ENCODE measurements around the gene MBTD1.

Gene MBTD1

DNA sequence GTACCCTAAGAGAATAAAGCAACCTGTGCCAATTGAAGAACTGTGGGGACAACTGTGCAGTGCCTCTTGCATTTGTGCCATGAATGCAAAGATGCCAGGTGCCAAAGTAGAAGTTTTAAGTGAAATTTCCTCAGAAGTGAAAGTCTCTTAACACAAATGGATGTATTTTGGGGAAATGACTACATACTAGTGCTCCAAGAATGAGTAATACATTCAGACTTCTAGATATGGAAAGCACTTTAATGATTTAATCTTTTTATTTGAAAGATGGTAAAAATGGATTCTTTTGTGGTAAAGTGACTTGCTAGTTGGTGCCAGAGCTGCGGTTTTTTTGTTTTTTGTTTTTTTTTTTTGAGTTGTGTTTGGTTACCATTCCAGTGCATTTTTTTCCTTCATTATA lies 15.5 kb upstream of the MBTD1 start:
- Histone ChIP-seq H3K27me3 (ENCODE audit: insufficient read depth, low read length) (no peaks in the 10 kb centered on the region), H2AK5ac (ENCODE audit: low read length) (no peak overlapping the region), H3K4me1 (ENCODE audit: control insufficient read depth in 1 of 2, insufficient read depth in 2 of 2, low read length in 2 of 2) (no peaks in the 10 kb centered on the region), H3K18ac (ENCODE audit: low read length) (no peak overlapping the region), H3K79me1 (ENCODE audit: low read length) (no peaks in the 10 kb centered on the region), H3K23ac (ENCODE audit: low read length) (no peak overlapping the region), H4K12ac (ENCODE audit: low read depth, low read length) (no peak overlapping the region), H4K91ac (ENCODE audit: low read depth, low read length) (no peak overlapping the region), H4K8ac (ENCODE audit: low read depth, low read length) (no peak overlapping the region), H3K9ac (ENCODE audit: low read length) (no peak overlapping the region), H2BK120ac (ENCODE audit: insufficient read depth, low read length, poor library complexity) (no peak overlapping the region), H3K79me2 (ENCODE audit: control insufficient read depth, insufficient read depth, low read length, poor library complexity) (no peaks in the 10 kb centered on the region), H2BK5ac (ENCODE audit: low read depth, low read length, poor library complexity) (no peak overlapping the region), H3K4me2 (ENCODE audit: low read length) (no peak overlapping the region), H3K27ac (ENCODE audit: low read depth, low read length) (no peak overlapping the region), H3K14ac (ENCODE audit: low read length) (no peak overlapping the region), H3K36me3 (ENCODE audit: control insufficient read depth in 1 of 2, insufficient read depth in 2 of 2, low read length in 2 of 2) (peaks cover 18 to 29% of the 10 kb centered on the region in 2 experiments), H3K4me3 (ENCODE audit: low read depth, low read length) (no peak overlapping the region), H3K4ac (ENCODE audit: low read depth, low read length) (no peak overlapping the region), H2AFZ (ENCODE audit: insufficient read depth, low read length, poor library complexity) (no peak overlapping the region), H3K9me3 (ENCODE audit: insufficient read depth, low read depth, low read length) (no peaks in the 10 kb centered on the region), H2BK12ac (ENCODE audit: low read length) (no peak overlapping the region)
- peak in 1 of 2 donors; percentile 59 for DNase-seq
- no CpG with 5 or more reads among the region's 1 CpG for WGBS (ENCODE audit: extremely low coverage, insufficient coverage, insufficient read length)

DNA sequence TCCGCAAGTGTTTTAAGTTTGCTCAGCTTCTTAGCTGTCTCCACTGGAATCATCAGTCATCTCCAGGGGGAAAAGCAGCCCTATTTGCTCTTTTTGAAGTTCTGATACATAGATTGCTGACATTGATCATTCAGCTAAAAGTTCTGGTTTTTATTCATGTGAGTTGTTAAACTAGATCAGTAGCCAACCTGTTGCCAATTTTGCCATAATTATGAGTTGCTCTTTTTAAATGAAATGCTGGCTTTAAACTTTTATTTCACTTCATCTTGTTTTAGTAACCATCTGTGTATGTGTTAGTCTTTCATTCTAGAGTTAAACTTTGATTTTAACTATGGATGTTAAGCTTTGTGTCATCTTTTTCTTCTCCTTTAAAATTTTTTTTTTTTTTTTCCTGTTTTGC lies 13.0 kb upstream of the MBTD1 start:
- H3K23ac ChIP-seq (ENCODE audit: low read length) = no peak overlapping the region
- DNase-seq = no peak
- no peak overlapping the region for H2AFZ ChIP-seq (ENCODE audit: insufficient read depth, low read length, poor library complexity)
- H3K4me3 ChIP-seq (ENCODE audit: low read depth, low read length) = no peak overlapping the region
- H4K12ac ChIP-seq (ENCODE audit: low read depth, low read length) = no peak overlapping the region
- H3K4me1 ChIP-seq (ENCODE audit: control insufficient read depth in 1 of 2, insufficient read depth in 2 of 2, low read length in 2 of 2) = no peaks in the 10 kb centered on the region
- no peak overlapping the region for H4K8ac ChIP-seq (ENCODE audit: low read depth, low read length)
- no peak overlapping the region for H3K9ac ChIP-seq (ENCODE audit: low read length)
- H2BK5ac ChIP-seq (ENCODE audit: low read depth, low read length, poor library complexity) = no peak overlapping the region
- H2BK12ac ChIP-seq (ENCODE audit: low read length) = no peak overlapping the region
- no peaks in the 10 kb centered on the region for H3K9me3 ChIP-seq (ENCODE audit: insufficient read depth, low read depth, low read length)
- H3K79me2 ChIP-seq (ENCODE audit: control insufficient read depth, insufficient read depth, low read length, poor library complexity) = no peaks in the 10 kb centered on the region
- no peak overlapping the region for H3K14ac ChIP-seq (ENCODE audit: low read length)
- no peak overlapping the region for H3K4ac ChIP-seq (ENCODE audit: low read depth, low read length)
- no peak overlapping the region for H3K27ac ChIP-seq (ENCODE audit: low read depth, low read length)
- no peak overlapping the region for H3K4me2 ChIP-seq (ENCODE audit: low read length)
- H3K36me3 ChIP-seq (ENCODE audit: control insufficient read depth in 1 of 2, insufficient read depth in 2 of 2, low read length in 2 of 2) = peaks cover 28 to 32% of the 10 kb centered on the region in 2 experiments
- no peaks in the 10 kb centered on the region for H3K79me1 ChIP-seq (ENCODE audit: low read length)
- no peak overlapping the region for H3K18ac ChIP-seq (ENCODE audit: low read length)
- H2BK120ac ChIP-seq (ENCODE audit: insufficient read depth, low read length, poor library complexity) = no peak overlapping the region
- no peak overlapping the region for H2AK5ac ChIP-seq (ENCODE audit: low read length)
- H3K27me3 ChIP-seq (ENCODE audit: insufficient read depth, low read length) = no peaks in the 10 kb centered on the region
- H4K91ac ChIP-seq (ENCODE audit: low read depth, low read length) = no peak overlapping the region
- no CpG with 5 or more reads among the region's 1 CpG for WGBS (ENCODE audit: extremely low coverage, insufficient coverage, insufficient read length)

DNA sequence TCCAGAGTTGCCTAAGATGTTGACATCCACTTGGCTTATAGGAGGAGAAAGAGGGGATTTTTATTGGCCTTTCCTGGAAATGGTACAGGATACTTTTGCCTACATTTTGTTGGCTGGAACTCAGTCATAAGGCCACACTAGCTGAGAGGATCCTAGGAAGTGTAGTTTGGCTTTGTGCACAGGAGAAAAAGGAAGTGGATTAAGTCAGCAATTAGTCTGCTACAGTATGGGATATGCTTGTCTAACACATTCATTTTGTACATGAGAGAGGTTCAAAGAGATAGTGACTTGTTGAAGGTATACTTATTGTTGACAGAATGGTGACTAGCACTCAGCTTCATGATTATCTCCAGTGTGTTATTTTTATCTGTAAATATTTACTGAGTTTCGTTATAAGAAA lies 10.8 kb upstream of the MBTD1 start:
- no peak overlapping the region for H2AFZ ChIP-seq (ENCODE audit: insufficient read depth, low read length, poor library complexity)

DNA sequence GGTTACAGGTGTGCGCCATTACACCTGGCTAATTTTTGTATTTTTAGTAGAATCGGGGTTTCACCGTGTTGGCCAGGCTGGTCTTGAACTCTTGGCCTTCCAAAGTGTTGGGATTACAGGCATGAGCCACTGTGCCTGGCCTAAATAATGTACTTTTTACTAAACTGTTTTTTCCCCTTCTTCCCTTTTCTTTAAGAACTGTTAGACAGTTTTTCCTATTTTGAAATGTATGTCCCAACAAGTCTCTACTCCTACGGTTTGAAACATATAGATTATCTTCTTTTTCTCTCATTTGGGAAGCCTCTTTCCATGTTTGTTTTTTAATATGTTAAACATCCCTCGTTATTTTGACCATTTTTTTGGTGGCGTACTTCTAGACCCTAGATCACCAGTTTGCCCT lies 10.1 kb upstream of the MBTD1 start:
- H3K27ac ChIP-seq (ENCODE audit: low read depth, low read length) = no peak overlapping the region
- H3K4me1 ChIP-seq (ENCODE audit: control insufficient read depth in 1 of 2, insufficient read depth in 2 of 2, low read length in 2 of 2) = no peaks in the 10 kb centered on the region
- H3K23ac ChIP-seq (ENCODE audit: low read length) = no peak overlapping the region
- no peaks in the 10 kb centered on the region for H3K79me1 ChIP-seq (ENCODE audit: low read length)
- H3K27me3 ChIP-seq (ENCODE audit: insufficient read depth, low read length) = no peaks in the 10 kb centered on the region
- H4K91ac ChIP-seq (ENCODE audit: low read depth, low read length) = no peak overlapping the region
- H3K4ac ChIP-seq (ENCODE audit: low read depth, low read length) = no peak overlapping the region
- no peak overlapping the region for H3K4me2 ChIP-seq (ENCODE audit: low read length)
- H4K12ac ChIP-seq (ENCODE audit: low read depth, low read length) = no peak overlapping the region
- H4K8ac ChIP-seq (ENCODE audit: low read depth, low read length) = no peak overlapping the region
- no peak overlapping the region for H3K4me3 ChIP-seq (ENCODE audit: low read depth, low read length)
- no peak overlapping the region for H2AK5ac ChIP-seq (ENCODE audit: low read length)
- DNase-seq = no peak
- no peaks in the 10 kb centered on the region for H3K79me2 ChIP-seq (ENCODE audit: control insufficient read depth, insufficient read depth, low read length, poor library complexity)
- no peak overlapping the region for H3K18ac ChIP-seq (ENCODE audit: low read length)
- no peak overlapping the region for H3K14ac ChIP-seq (ENCODE audit: low read length)
- no peak overlapping the region for H2BK120ac ChIP-seq (ENCODE audit: insufficient read depth, low read length, poor library complexity)
- H2BK5ac ChIP-seq (ENCODE audit: low read depth, low read length, poor library complexity) = no peak overlapping the region
- H3K9ac ChIP-seq (ENCODE audit: low read length) = no peak overlapping the region
- no peaks in the 10 kb centered on the region for H3K9me3 ChIP-seq (ENCODE audit: insufficient read depth, low read depth, low read length)
- H2BK12ac ChIP-seq (ENCODE audit: low read length) = no peak overlapping the region
- no CpG with 5 or more reads among the region's 6 CpGs for WGBS (ENCODE audit: extremely low coverage, insufficient coverage, insufficient read length)
- peaks cover 31 to 32% of the 10 kb centered on the region in 2 experiments for H3K36me3 ChIP-seq (ENCODE audit: control insufficient read depth in 1 of 2, insufficient read depth in 2 of 2, low read length in 2 of 2)
- H2AFZ ChIP-seq (ENCODE audit: insufficient read depth, low read length, poor library complexity) = no peak overlapping the region

More for the DNA sequence above, 10.8 kb upstream of the MBTD1 start:
- no peaks in the 10 kb centered on the region for H3K79me2 ChIP-seq (ENCODE audit: control insufficient read depth, insufficient read depth, low read length, poor library complexity)
- no peak overlapping the region for H2BK120ac ChIP-seq (ENCODE audit: insufficient read depth, low read length, poor library complexity)
- H3K4ac ChIP-seq (ENCODE audit: low read depth, low read length) = no peak overlapping the region
- H4K12ac ChIP-seq (ENCODE audit: low read depth, low read length) = no peak overlapping the region
- no peak overlapping the region for H3K9ac ChIP-seq (ENCODE audit: low read length)
- H3K79me1 ChIP-seq (ENCODE audit: low read length) = no peaks in the 10 kb centered on the region
- H3K14ac ChIP-seq (ENCODE audit: low read length) = no peak overlapping the region
- no peak overlapping the region for H4K91ac ChIP-seq (ENCODE audit: low read depth, low read length)
- no peak overlapping the region for H3K18ac ChIP-seq (ENCODE audit: low read length)
- H3K27ac ChIP-seq (ENCODE audit: low read depth, low read length) = no peak overlapping the region
- no peaks in the 10 kb centered on the region for H3K4me1 ChIP-seq (ENCODE audit: control insufficient read depth in 1 of 2, insufficient read depth in 2 of 2, low read length in 2 of 2)
- H2BK5ac ChIP-seq (ENCODE audit: low read depth, low read length, poor library complexity) = no peak overlapping the region
- no CpG with 5 or more reads among the region's 1 CpG for WGBS (ENCODE audit: extremely low coverage, insufficient coverage, insufficient read length)
- H2BK12ac ChIP-seq (ENCODE audit: low read length) = no peak overlapping the region
- H3K27me3 ChIP-seq (ENCODE audit: insufficient read depth, low read length) = no peaks in the 10 kb centered on the region
- DNase-seq = no peak
- H3K9me3 ChIP-seq (ENCODE audit: insufficient read depth, low read depth, low read length) = no peaks in the 10 kb centered on the region
- no peak overlapping the region for H3K4me3 ChIP-seq (ENCODE audit: low read depth, low read length)
- no peak overlapping the region for H2AK5ac ChIP-seq (ENCODE audit: low read length)
- H3K23ac ChIP-seq (ENCODE audit: low read length) = no peak overlapping the region
- peaks cover 27% of the 10 kb centered on the region in 2 experiments for H3K36me3 ChIP-seq (ENCODE audit: control insufficient read depth in 1 of 2, insufficient read depth in 2 of 2, low read length in 2 of 2)
- H4K8ac ChIP-seq (ENCODE audit: low read depth, low read length) = no peak overlapping the region
- no peak overlapping the region for H3K4me2 ChIP-seq (ENCODE audit: low read length)
